Activated CD8-positive, alpha-beta memory T cell treated with anti-CD3 and anti-CD28 coated beads, Interleukin-2, amount 10 ng/mL, durations not matched to agents 7 days and 5 days (primary cell): ENCODE data around the gene CFAP58. TPM values are rescaled to one million over a fixed set of nuclear protein-coding genes. Genes with fewer than 3 reads are reported as not detected.

Experiments
- ATAC-seq: fragments of 150-1000 bp; cut with Tn5 transposase; one replicate; pipeline ENCODE4 v1.10.0; 2021; ENCODE audit warnings: moderate library complexity
- CTCF ChIA-PET: fragments of 350-600 bp; sonication (Branson Sonifier 250); formaldehyde crosslinking; loops from one replicate; lab custom pipeline; 2021; ENCODE audit warnings: antibody characterized with exemption; lab: Charles Lee
- DNase-seq: peaks from one replicate; pipeline ENCODE4 v3.0.0-alpha.2; 2020
- H3K27ac Mint-ChIP-seq: one replicate; pipeline ENCODE4 v1.8.0; 2021; ENCODE audit warnings: mild to moderate bottlenecking, mixed read lengths
- H3K27me3 Mint-ChIP-seq: one replicate; pipeline ENCODE4 v1.8.0; 2021; ENCODE audit warnings: mixed read lengths
- H3K36me3 Mint-ChIP-seq: one replicate; pipeline ENCODE4 v1.8.0; 2021; ENCODE audit warnings: mild to moderate bottlenecking, mixed read lengths
- H3K4me1 Mint-ChIP-seq: one replicate; pipeline ENCODE4 v1.8.0; 2021; ENCODE audit warnings: mixed read lengths
- H3K4me3 Mint-ChIP-seq: one replicate; pipeline ENCODE4 v1.8.0; 2021; ENCODE audit warnings: mild to moderate bottlenecking, moderate library complexity, mixed read lengths
- H3K9me3 Mint-ChIP-seq: one replicate; pipeline ENCODE4 v1.8.0; 2022; ENCODE audit warnings: low read depth, mixed read lengths
- total RNA-seq, 2 experiments: library from RNA; stranded (reverse); gene quantifications; one replicate each; pipeline ENCODE4 v1.2.3, GENCODE V29; 2021

The CFAP58 gene
- total RNA-seq, 2 experiments from 2014 or later = 0.56 to 0.64 TPM

DNA sequence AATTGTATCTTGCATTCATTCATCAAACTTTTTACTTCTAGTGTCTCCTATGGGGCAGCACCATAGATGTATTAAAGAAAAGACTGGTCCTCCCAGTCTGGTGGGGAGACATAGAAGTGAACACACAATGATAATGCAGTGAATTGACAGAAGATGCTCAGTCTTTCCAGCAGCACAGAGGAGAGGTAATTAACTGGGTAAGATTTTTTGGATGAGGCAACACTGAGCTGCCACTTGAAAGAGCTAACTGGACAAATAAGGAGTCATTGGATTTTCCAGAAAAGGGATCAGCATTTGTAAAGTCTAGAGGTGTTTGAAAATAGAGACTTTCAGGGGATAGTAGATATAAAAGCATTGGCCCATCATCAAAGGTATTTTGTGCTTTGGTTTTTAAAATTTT is 8.1 kb upstream of the CFAP58 start:
- Mint-ChIP-seq H3K27me3 (no peaks in the 10 kb centered on the region), H3K4me1 (peaks cover 13% of the 10 kb centered on the region), H3K36me3 (peaks cover 7% of the 10 kb centered on the region), H3K9me3 (peaks cover 7% of the 10 kb centered on the region), H3K27ac (no peak overlapping the region), H3K4me3 (no peak overlapping the region)
- no peak for ATAC-seq
- DNase-seq = no peak
- CTCF ChIA-PET = interaction anchor here (1.7 to 12.2 kb wide), 4 partner anchors 8 to 55 kb away, joined by 7 to 290 read pairs (median 142); partner anchors contain the start of genes CFAP58 and ITPRIP

DNA sequence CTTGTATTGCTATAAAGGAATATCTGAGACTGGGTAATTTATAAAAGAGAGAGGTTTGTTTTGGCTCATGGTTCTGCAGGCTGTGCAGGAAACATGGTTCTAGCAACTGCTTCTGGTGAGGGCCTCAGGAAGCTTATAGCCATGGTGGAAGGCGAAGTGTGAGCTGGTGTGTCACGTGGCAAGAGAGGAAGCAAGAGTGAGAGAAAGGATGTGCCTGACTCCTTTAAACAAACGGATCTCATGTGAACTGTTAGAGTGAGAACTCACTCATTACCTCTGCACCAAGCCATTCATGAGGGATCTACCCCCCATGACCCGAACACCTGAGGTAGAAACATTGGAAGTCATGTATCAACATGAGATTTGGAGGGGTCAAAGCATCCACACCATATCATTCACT is 7.7 kb upstream of the CFAP58 start:
- peaks cover 7% of the 10 kb centered on the region for H3K36me3 Mint-ChIP-seq
- CTCF ChIA-PET = interaction anchor here (1.7 to 12.2 kb wide), 5 partner anchors 7 to 71 kb away, joined by 7 to 290 read pairs (median 14); partner anchors contain the start of genes CFAP58 and ITPRIP
- no peaks in the 10 kb centered on the region for H3K27me3 Mint-ChIP-seq
- H3K27ac Mint-ChIP-seq = no peak overlapping the region
- no peak for ATAC-seq
- H3K4me3 Mint-ChIP-seq = no peak overlapping the region
- peaks cover 13% of the 10 kb centered on the region for H3K4me1 Mint-ChIP-seq
- peaks cover 7% of the 10 kb centered on the region for H3K9me3 Mint-ChIP-seq
- DNase-seq = peak; percentile 49

DNA sequence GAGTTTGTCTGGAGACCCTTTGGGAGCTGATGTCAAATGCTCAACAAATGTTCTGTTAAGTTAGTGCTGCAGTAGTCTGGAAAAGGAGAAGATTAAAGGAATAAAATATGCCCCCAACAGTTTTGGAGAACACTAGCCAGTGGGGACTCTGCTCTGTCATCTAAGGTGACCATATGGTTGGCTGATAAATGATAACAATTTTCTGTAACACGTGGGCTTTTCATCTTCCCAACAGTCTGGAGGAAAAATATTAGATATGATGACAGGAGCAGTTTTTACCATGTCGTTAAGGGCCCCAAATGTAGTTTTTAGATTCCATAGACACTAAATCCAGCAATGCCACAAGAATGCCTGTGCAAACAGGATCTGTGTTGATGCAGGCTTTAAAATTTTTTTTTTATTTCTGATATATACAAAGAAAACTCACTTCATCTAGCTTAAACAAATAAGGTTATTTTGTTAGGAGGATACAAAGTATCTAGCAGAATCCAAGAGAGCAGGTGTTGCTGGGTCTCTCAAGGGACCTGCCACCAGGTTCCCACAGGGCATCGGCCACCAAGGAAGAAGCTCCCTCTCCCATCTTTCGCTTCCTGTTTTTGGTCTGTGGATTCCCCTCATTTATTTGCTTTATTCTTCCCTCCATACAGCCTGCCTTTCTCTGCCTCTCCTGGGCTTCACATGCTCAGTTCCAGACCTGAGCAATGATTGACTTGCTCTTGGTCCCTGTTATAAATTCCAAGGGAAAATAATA is 6.2 kb upstream of the CFAP58 start:
- CTCF ChIA-PET = interaction anchor here (0.8 to 12.2 kb wide), 6 partner anchors 10 to 90 kb away, joined by 3 to 290 read pairs (median 12); partner anchors contain the start of gene ITPRIP
- peaks cover 7% of the 10 kb centered on the region for H3K36me3 Mint-ChIP-seq
- no peaks in the 10 kb centered on the region for H3K27me3 Mint-ChIP-seq
- peaks cover 7% of the 10 kb centered on the region for H3K9me3 Mint-ChIP-seq
- H3K4me1 Mint-ChIP-seq = peaks cover 21% of the 10 kb centered on the region
- ATAC-seq (no peak), DNase-seq (no peak)
- no peak overlapping the region for H3K27ac Mint-ChIP-seq
- no peak overlapping the region for H3K4me3 Mint-ChIP-seq

DNA sequence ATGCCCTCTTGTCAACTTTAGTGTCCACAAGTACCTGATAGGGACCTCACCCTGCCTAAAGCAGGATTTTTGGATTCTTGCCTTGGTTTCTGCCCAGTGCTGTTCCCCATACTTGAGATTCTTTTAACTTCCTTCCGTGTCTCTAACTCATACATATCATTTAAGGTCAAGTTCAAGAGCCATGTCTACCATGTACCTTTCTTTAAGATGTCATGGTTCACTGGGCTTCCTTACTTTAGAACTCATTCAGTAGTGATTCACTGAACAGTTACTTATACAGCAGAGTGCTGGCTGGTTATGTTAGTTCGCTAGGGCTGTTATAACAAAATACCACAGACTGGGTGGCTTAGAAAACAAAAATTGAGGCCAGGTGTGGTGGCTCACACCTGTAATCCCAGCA is 5.0 kb upstream of the CFAP58 start:
- no peak overlapping the region for H3K4me3 Mint-ChIP-seq
- CTCF ChIA-PET = interaction anchor here (3.7 to 12.2 kb wide), 3 partner anchors 11 to 58 kb away, joined by 14 to 290 read pairs (median 270); partner anchors contain the start of gene ITPRIP
- H3K27ac Mint-ChIP-seq = no peak overlapping the region
- peaks cover 7% of the 10 kb centered on the region for H3K9me3 Mint-ChIP-seq
- ATAC-seq (no peak), DNase-seq (no peak)
- H3K4me1 Mint-ChIP-seq = peaks cover 23% of the 10 kb centered on the region
- peaks cover 7% of the 10 kb centered on the region for H3K36me3 Mint-ChIP-seq
- H3K27me3 Mint-ChIP-seq = no peaks in the 10 kb centered on the region

DNA sequence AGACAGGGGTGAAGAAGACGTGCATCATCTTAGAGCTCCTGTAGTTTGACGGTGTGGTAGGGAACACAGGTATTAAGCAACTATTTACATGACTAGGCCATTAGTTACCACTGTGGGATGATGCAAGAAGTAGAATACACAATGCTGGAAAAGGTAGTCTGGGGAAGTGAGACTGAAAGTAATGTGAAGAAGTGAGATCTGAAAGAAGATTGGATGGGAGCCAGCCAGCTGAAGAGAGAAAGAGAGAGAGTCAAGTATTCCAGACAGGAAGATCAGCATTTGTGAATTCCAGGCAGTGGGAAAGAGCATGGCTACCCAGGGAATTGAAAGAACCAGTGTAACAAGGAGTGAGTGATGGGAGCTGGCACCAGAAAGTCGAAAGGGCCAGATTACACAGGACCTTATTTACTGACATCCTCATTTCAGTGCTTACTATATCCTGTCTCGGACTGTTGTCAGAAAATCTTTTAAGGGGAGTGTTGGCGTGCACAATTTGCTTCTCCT is 4.0 kb upstream of the CFAP58 start:
- Mint-ChIP-seq H3K4me3 (no peak overlapping the region), H3K27ac (no peak overlapping the region), H3K4me1 (peaks cover 23% of the 10 kb centered on the region), H3K36me3 (peaks cover 7% of the 10 kb centered on the region), H3K9me3 (peaks cover 7% of the 10 kb centered on the region), H3K27me3 (no peaks in the 10 kb centered on the region)
- DNase-seq (no peak), ATAC-seq (no peak)
- CTCF ChIA-PET = interaction anchor here (1.1 to 12.2 kb wide), 13 partner anchors 9 to 134 kb away, joined by 3 to 290 read pairs (median 12); partner anchors contain the start of genes GSTO2 and ITPRIP

DNA sequence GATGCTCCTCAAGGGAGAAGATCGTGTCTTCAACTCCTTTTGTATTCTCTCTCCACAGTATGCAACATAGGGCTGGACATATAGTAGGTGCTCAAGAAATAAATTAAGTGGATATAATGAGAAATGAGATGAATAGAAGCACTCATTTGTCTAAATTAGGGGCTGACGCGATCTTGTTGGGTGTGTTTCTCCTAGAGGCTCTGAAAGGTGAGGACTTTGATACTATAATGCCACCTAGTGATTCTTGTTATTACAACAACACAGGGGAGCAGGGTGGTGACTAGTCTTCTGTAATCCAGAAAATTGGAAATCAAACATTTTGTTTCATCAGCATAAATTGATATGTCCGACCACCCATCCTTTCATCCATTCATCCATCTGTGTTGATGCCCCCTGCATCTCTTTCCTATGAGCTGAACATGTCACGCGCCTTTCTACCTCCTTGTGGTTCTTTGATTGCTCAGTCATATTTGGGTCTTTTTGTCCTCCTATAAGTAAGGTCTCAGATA is 3.5 kb upstream of the CFAP58 start:
- CTCF ChIA-PET = interaction anchor here (0.8 to 12.2 kb wide), 17 partner anchors 9 to 134 kb away, joined by 3 to 290 read pairs (median 12); partner anchors contain the start of genes GSTO2 and ITPRIP
- Mint-ChIP-seq H3K27ac (no peak overlapping the region), H3K9me3 (peaks cover 7% of the 10 kb centered on the region), H3K4me1 (peaks cover 23% of the 10 kb centered on the region), H3K36me3 (peaks cover 7% of the 10 kb centered on the region), H3K27me3 (no peaks in the 10 kb centered on the region), H3K4me3 (no peak overlapping the region)
- no peak for DNase-seq
- peak; percentile 49 for ATAC-seq

DNA sequence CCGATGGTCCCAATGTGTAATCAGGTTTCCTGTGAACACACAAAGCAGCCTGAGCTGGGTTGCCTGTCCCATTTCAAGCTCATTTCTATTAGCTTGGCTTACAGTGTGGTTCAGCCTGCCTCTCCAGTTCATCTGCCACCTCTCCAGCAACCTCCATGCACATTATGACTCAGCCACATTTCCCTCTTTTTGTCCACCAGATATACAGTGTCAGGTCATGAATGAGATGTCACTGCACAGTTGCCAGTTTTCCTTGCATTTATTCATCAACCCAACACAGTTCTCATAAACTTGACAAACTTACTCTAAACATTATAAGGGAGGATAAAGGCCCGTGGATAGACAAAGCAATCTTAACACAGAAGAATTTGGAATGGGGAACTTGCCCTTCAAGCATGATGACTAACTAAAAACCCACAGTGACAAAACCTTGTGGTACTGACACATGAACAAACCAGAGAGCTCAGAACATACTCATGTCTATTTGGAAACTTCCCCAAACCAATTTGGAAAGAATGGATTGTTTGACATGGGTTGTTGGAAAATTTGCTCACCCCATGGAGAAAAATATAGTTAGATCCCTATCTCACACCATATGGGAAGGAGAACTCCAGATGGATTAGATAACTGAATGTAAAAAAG is 2.5 kb upstream of the CFAP58 start:
- no peak for DNase-seq
- H3K4me3 Mint-ChIP-seq = no peak overlapping the region
- peak; percentile 17 for ATAC-seq
- peaks cover 13% of the 10 kb centered on the region for H3K4me1 Mint-ChIP-seq
- H3K9me3 Mint-ChIP-seq = no peaks in the 10 kb centered on the region
- CTCF ChIA-PET = interaction anchor here (0.6 to 12.2 kb wide), 16 partner anchors 10 to 230 kb away, joined by 3 to 290 read pairs (median 12); partner anchors contain the start of genes GSTO2, ITPRIP and SFR1
- no peaks in the 10 kb centered on the region for H3K27me3 Mint-ChIP-seq
- H3K36me3 Mint-ChIP-seq = peaks cover 1% of the 10 kb centered on the region
- H3K27ac Mint-ChIP-seq = no peak overlapping the region

DNA sequence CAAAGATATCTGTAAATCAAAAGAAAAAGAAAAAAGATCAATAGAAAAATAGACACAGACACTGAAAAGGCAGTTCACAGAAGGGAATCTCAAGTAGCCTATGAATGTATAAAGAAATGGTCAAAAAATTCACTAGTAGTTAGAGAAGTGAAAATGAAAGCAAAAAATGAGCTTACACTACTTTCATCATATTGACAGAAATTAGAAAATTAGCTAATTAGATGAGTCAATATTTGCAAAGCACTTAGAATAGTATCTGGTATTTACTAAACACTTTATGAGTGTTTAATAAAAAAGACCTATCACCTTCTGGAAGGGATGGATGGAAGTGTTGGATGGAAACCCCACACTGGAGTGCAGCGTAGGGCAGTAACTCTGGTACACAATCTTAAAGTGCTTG is 1.7 kb upstream of the CFAP58 start:
- H3K27me3 Mint-ChIP-seq = no peaks in the 10 kb centered on the region
- CTCF ChIA-PET = interaction anchor here (0.9 to 12.2 kb wide), 14 partner anchors 11 to 230 kb away, joined by 3 to 290 read pairs (median 15); partner anchors contain the start of genes GSTO2, ITPRIP and SFR1
- no peaks in the 10 kb centered on the region for H3K9me3 Mint-ChIP-seq
- H3K4me1 Mint-ChIP-seq = peaks cover 10% of the 10 kb centered on the region
- no peak overlapping the region for H3K4me3 Mint-ChIP-seq
- no peak overlapping the region for H3K27ac Mint-ChIP-seq
- H3K36me3 Mint-ChIP-seq = peaks cover 1% of the 10 kb centered on the region
- DNase-seq (no peak), ATAC-seq (no peak)

DNA sequence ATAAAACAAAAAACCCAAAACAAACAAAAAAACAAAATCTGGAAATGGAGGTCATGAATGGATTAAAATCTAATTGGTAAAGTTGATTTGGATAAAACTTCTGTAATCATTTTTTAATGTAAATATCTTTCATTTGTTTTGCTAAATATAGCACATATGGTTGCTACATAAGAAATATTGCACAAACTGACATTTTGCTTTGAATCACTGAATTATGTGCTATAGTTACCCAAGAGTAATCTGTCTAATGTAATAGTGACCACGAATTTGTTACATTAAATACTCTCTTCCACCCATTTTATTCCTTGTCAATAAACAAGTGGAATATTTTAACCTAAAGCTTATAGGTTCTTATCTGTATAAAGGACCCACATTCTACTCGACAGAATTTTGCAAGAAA is 6.2 kb downstream of the CFAP58 start:
- Mint-ChIP-seq H3K4me1 (peaks cover 8% of the 10 kb centered on the region), H3K36me3 (peaks cover 3% of the 10 kb centered on the region), H3K9me3 (peaks cover 2% of the 10 kb centered on the region), H3K27ac (no peak overlapping the region), H3K4me3 (no peak overlapping the region), H3K27me3 (peaks cover 14% of the 10 kb centered on the region)
- CTCF ChIA-PET = no interaction called here
- ATAC-seq = no peak
- no peak for DNase-seq

DNA sequence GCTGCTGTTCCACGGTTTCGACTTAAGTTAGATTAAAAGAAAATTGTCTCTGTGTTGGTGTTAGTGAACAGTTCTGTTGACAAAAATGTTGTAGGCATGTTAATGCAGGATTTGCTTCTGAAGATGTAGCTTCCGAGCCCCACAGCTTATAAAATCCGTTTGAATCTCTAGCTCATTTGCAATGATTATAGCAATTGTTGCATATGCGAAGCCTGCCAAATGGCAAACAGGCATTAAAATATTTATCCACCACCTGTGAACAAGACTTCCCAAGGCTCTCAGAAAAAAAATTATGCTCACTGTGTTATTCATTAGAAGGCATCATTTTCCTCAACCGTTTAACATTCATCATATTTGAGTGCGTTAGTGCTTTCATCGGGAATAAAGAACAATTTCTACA is 14.3 kb downstream of the CFAP58 start:
- no peak overlapping the region for H3K27ac Mint-ChIP-seq
- H3K9me3 Mint-ChIP-seq = no peaks in the 10 kb centered on the region
- no peak overlapping the region for H3K4me3 Mint-ChIP-seq
- no peak for DNase-seq
- peaks cover 50% of the 10 kb centered on the region for H3K27me3 Mint-ChIP-seq
- CTCF ChIA-PET = no interaction called here
- peaks cover 2% of the 10 kb centered on the region for H3K36me3 Mint-ChIP-seq
- H3K4me1 Mint-ChIP-seq = no peaks in the 10 kb centered on the region
- ATAC-seq = no peak

DNA sequence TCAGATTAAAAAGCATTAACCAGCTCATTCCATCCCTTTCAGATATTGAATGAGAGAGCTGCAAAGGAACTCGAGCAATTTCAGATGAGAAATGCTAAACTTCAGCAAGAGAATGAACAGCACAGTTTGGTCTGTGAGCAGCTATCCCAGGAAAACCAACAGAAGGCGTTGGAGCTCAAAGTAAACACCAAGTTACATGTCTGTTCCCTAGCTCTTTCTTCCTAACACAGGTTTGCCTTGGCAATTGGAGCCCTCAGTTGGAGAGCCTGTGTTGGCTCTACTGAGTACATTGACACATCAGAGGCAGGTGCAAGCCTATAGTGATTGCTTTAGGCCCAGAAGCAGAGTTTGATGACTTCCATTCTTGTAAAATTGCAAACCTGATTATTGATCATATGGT is 14.7 kb downstream of the CFAP58 start:
- ATAC-seq (no peak), DNase-seq (no peak)
- peaks cover under 1% of the 10 kb centered on the region for H3K36me3 Mint-ChIP-seq
- H3K27ac Mint-ChIP-seq = no peak overlapping the region
- no peaks in the 10 kb centered on the region for H3K9me3 Mint-ChIP-seq
- H3K27me3 Mint-ChIP-seq = peaks cover 48% of the 10 kb centered on the region
- no peaks in the 10 kb centered on the region for H3K4me1 Mint-ChIP-seq
- H3K4me3 Mint-ChIP-seq = no peak overlapping the region
- CTCF ChIA-PET = no interaction called here

DNA sequence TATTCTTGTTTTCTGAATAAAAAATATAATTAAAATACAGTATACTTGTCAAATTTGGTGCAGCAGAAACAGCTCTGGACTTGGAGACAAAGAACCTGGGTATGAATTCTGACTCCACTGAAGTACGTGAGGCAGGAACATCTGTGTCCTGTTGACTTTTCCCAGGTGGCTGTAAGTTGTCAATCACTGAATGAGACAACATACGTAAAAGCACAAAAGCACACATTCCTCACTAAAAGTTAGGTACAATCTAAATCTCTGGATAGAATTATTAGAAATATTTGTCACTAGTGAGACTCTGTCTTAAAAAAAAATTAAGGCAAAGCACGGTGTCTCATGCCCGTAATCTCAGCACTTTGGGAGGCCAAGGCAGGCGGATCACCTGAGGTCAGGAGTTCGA is 18.1 kb downstream of the CFAP58 start:
- no peak overlapping the region for H3K4me3 Mint-ChIP-seq
- ATAC-seq = no peak
- H3K27ac Mint-ChIP-seq = no peak overlapping the region
- H3K36me3 Mint-ChIP-seq = no peaks in the 10 kb centered on the region
- no peak for DNase-seq
- peaks cover 53% of the 10 kb centered on the region for H3K27me3 Mint-ChIP-seq
- H3K9me3 Mint-ChIP-seq = no peaks in the 10 kb centered on the region
- H3K4me1 Mint-ChIP-seq = no peaks in the 10 kb centered on the region
- CTCF ChIA-PET = no interaction called here

DNA sequence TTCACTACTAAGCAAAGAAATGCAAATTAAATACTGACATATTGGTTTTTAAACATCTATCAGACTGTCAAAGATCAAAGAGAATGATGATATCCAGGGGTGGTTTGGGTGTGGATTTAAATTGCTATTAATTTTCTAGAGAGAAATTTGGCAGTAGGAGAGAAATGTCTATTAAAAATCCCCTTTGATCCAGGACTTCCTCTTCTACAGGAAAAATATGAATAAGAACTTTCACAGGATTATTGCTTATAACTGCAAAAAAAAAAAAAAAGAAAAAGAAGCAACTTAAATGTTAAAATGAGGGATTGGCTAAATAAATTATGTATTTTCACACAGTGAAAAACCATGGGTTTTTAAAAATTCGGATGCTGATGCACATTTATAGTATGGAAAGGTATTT is 21.0 kb downstream of the CFAP58 start:
- CTCF ChIA-PET = no interaction called here
- Mint-ChIP-seq H3K4me1 (peaks cover 5% of the 10 kb centered on the region), H3K36me3 (no peaks in the 10 kb centered on the region), H3K27ac (no peak overlapping the region), H3K9me3 (no peaks in the 10 kb centered on the region), H3K4me3 (no peak overlapping the region), H3K27me3 (peaks cover 55% of the 10 kb centered on the region)
- no peak for ATAC-seq
- no peak for DNase-seq
